Measurements from ENCODE around the gene NTN1.
"Not testable (repeated sequence)": the region's sequence is repeated elsewhere in the genome, so short reads cannot be mapped to it uniquely, and the experiment has no call there.

NTN1 gene

GRCh38 chr17:9090641-9091096 is 69.4 kb downstream of the NTN1 start:
- FAIRE-seq: no peak

DNA sequence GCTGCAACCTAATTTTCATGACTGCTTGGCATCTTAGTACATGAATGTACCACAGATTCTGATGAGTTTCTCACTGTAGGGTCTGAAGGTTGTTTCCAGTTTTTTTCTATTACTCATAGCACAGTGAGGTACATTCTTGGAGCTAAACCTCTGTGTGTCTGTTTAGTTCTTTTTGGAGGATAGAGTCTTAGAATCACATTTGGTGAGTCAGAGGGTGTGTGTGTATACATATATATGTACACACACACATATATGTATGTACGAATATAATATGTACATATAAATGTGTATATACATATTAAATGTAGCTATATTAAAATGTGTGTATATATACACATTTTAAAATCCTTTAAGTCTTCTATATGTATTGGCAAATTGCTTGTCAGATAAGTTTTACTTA is 72.9 kb downstream of the NTN1 start:
- no peak for FAIRE-seq

- no peak for FAIRE-seq
Observed at GRCh38 chr17:9095390-9095789, 74.1 kb downstream of the NTN1 start.

DNA sequence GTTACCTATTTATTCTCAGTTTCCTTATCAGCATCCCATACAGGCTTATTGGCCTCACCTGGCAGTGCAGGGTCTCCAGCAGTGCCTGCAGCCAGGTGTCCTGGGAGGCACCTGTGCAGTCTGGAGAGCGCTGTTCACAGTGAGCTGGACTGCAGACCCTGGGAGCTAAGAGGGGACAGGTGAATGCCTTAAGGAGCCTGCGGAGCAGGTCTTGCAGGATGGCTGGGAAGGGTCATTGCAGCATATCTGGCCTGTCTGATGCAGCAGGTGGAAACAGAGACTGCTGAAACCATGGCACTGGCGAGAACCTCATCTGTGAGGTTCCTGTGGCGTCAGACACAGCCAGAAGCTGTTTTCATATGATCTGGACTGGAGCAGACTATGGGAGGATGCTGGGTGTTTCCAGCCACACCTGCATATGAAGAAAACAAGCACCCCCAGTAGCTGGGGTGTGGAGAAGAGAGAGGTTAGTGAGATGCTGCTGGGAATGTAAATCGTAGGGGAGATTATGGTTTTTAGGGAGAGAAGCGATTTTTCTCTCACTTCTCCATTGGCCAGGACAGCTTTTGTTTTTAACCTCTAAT is 77.0 kb downstream of the NTN1 start:
- no peak for FAIRE-seq

DNA sequence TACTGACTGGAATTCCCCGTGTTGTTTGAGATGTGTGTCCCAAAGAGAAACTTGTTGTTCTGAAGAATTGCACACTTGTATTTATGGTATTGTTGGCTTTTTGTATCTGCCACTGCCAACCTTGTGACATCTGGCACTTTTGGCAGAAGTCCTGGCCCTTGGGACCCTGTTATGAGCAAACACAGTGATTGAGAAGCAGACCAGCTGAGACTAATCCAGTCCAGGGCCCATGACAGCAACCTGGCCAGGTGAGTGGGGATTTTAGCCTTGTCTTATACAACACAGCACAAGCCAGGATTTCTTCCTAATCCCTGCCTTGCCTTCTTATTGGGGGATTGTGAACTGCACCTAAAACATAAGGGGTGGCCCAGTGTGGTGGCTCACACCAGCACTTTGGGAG is 80.0 kb downstream of the NTN1 start:
- no peak for FAIRE-seq

DNA sequence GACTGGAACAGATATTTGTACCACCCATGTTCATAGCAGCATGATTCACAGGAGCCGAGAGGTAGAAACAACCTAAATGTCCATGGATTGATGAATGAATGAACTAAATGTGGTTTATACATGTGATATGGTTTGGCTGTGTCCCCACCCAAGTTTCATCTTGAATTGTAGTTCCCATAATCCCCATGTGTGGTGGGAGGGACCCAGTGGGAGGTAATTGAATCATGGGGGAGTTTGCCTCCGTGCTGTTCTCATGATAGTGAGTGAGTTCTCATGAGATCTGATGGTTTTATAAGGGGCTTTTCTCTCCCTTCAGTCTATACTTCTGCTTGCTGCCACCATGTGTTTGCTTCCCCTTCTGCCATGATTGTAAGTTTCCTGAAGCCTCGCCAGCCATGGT is 81.9 kb downstream of the NTN1 start:
- not testable (repeated sequence) for FAIRE-seq

- FAIRE-seq: no peak
Observed at GRCh38 chr17:9104370-9105041, 83.2 kb downstream of the NTN1 start.

DNA sequence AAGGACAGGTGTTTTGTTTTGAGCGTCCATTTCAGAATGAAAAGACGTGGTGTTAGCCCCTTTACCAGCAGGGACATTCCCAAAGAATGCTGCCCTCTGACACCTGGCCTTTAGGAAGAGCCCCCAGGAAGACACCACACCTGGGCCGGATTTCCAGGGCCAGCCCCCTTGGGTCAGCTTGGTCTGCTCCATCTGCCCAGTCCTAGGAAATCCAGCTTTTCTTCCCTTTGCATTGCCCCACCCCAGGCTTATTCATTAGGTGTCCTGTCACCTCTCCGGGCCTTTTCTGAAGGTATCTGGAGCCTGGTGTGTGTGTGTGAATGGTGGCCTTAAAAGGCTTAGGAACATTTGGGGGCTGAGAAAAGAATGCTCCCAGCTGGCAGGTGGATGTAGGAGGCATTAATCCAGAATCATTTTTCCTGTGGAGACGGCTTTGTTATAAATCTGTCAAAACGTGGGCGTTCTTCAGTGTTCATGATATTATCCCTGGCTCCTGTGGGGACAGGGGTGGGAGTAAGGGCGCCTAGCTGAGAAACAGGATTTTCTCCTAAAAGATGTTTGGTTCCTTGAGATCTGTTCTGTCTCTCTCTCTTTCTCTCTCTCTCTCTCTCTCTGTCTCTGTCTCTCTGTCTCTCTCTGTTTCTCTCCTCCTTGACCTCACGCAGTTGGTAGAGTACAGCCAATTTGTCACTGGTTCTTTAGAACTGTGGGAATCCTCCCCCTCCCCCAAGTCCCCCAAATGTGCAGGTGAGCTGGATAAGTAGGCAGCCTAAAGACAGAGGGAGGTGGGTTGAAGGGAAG is 84.0 kb downstream of the NTN1 start:
- FAIRE-seq: no peak

GRCh38 chr17:9106278-9106677 is 85.0 kb downstream of the NTN1 start:
- not testable (repeated sequence) for FAIRE-seq

DNA sequence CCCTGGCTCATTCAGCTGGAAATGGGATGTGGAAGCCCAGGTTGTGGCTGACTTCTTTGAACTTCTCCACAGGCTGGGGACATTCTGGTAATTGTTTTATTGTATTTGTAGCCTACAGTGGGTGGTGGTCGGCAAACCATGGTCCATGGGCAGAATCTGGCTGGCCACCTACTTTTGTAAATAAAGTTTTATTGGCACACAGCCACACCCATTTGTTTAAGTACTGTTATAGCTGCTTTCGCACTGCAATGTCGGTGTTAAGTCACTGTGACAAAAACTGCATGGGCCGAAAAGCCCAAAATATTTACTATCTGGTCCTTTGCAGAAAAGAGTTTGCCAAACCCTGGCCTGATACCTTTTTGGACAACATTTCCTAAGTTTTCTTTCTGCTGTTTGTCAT is 86.2 kb downstream of the NTN1 start:
- no peak for FAIRE-seq

DNA sequence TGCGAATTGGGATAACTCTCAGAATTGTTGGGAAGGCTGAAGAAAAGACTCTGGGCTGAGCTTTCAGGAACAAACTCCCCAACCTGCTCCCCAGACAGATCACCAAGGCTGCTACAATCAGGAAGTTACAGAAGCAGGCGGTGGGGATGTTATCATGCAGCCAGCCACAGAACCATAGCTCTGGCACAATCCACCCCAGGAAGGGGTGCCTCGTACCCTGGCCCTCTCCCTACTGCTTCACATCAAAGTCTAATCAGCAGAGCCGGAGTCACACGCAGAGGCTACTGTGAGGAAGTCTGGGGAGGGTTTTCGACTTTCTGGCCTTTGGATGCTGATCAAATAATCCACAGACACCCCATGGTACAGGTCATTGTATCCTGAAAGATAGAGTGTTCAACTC is 86.8 kb downstream of the NTN1 start:
- no peak for FAIRE-seq

GRCh38 chr17:9109933-9110332 is 88.6 kb downstream of the NTN1 start:
- FAIRE-seq: no peak

GRCh38 chr17:9110501-9110900 is 89.2 kb downstream of the NTN1 start:
- FAIRE-seq: no peak

- no peak for FAIRE-seq
Observed at GRCh38 chr17:9115214-9116191, 94.2 kb downstream of the NTN1 start.

- FAIRE-seq: no peak
Observed at GRCh38 chr17:9116311-9116835, 95.1 kb downstream of the NTN1 start.

- FAIRE-seq: no peak
Observed at GRCh38 chr17:9116861-9117568, 95.7 kb downstream of the NTN1 start.

- no peak for FAIRE-seq
Observed at GRCh38 chr17:9120471-9120870, 99.2 kb downstream of the NTN1 start.

GRCh38 chr17:9121186-9121820 is 100.0 kb downstream of the NTN1 start:
- no peak for FAIRE-seq

- FAIRE-seq: no peak
Observed at GRCh38 chr17:9123594-9124553, 102.6 kb downstream of the NTN1 start.

- no peak for FAIRE-seq
Observed at GRCh38 chr17:9124554-9124935, 103.2 kb downstream of the NTN1 start.

Measured in colon (tissue), 2 donors.